ENCODE measurements around the gene E4F1. TPM values are rescaled to one million over a fixed set of nuclear protein-coding genes. Genes with fewer than 3 reads are reported as not detected.
A peak's percentile ranks its signal among the peaks of the same experiment; 100 is the strongest.

E4F1 gene
- total RNA-seq, 1 donor from 2014 or later = 13.5 TPM

DNA sequence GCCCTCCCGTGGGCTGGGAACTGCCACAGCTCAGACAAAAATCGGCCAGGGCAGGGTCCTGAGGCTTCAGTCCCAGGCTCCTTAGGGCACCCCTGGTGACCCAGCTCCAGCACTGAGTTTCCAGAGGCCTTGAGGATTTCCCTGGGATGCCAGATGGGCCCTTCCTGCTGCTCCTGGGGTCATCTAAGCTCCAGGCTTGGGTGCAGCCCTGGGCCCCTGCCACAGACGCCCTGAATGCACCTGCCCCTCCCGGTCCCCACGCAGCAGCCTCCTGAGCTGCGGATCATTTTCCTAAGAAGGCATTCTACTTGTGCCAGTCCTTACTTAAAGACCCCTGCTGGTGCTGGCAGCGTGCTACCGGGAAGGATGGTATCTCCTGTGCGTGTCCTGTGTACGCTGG, 50.5 kb downstream of the E4F1 start:
- intact Hi-C loops (cut with micrococcal nuclease) = no loop called here
- TF ChIP-seq, protein P1, sequence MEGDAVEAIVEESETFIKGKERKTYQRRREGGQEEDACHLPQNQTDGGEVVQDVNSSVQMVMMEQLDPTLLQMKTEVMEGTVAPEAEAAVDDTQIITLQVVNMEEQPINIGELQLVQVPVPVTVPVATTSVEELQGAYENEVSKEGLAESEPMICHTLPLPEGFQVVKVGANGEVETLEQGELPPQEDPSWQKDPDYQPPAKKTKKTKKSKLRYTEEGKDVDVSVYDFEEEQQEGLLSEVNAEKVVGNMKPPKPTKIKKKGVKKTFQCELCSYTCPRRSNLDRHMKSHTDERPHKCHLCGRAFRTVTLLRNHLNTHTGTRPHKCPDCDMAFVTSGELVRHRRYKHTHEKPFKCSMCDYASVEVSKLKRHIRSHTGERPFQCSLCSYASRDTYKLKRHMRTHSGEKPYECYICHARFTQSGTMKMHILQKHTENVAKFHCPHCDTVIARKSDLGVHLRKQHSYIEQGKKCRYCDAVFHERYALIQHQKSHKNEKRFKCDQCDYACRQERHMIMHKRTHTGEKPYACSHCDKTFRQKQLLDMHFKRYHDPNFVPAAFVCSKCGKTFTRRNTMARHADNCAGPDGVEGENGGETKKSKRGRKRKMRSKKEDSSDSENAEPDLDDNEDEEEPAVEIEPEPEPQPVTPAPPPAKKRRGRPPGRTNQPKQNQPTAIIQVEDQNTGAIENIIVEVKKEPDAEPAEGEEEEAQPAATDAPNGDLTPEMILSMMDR (IDR thresholded peaks at IDR 0.05; ENCODE audit: borderline replicate concordance) = no peak
- no peaks in the 10 kb centered on the region for H3K36me3 ChIP-seq
- H3K27me3 ChIP-seq (ENCODE audit: low read depth) = no peaks in the 10 kb centered on the region
- H3K4me3 ChIP-seq = no peak overlapping the region
- no peak overlapping the region for H3K27ac ChIP-seq (replicated peaks)
- no peak for DNase-seq
- peaks cover 11% of the 10 kb centered on the region for H3K4me1 ChIP-seq
- H3K9me3 ChIP-seq (replicated peaks) = no peaks in the 10 kb centered on the region

DNA sequence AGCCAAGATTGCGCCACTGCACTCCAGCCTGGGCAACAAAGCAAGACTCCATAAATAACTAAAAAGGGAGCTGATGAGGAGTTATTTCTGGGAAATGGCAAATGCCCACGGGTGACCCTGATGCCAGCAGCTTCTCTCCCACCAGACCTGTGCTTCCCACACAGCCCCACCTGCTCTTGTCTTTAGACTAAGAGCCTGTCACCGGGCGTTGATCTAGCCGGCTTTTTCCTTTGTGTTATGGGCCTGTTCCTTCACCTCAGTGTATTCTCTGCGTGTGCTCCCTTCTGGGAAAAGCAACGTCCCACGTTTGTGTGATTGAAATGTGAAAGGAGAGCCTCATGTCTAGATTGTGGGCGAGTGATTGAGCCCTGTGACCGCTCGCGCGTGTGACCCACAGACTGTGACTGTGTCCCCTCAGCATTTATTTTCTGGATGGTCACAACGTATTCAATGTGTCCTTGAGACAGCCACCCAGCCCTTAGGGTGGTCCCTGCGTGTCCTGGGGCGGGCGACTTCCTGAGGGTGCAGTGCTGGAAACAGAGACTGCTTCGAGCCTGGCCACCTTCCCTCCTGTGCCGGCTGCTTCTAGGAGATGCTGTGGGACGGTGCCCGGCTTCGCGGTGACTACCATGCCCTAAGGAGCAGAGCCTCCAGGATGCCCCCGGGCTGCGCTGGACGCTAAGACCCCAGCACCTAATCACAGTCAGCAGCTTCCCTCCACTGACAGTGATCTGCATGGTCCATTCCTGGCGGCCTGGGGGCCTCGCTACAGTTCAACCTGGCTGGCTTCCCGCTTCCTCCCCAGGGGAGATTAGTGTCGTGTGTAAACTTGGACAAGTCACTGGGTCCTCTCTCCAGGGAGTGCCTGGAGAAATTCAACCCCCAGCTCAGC, 52.3 kb downstream of the E4F1 start:
- intact Hi-C loops (cut with micrococcal nuclease) = no loop called here
- H3K9me3 ChIP-seq (replicated peaks) = no peaks in the 10 kb centered on the region
- TF ChIP-seq, protein P1 (IDR thresholded peaks at IDR 0.05; ENCODE audit: borderline replicate concordance) = no peak

DNA sequence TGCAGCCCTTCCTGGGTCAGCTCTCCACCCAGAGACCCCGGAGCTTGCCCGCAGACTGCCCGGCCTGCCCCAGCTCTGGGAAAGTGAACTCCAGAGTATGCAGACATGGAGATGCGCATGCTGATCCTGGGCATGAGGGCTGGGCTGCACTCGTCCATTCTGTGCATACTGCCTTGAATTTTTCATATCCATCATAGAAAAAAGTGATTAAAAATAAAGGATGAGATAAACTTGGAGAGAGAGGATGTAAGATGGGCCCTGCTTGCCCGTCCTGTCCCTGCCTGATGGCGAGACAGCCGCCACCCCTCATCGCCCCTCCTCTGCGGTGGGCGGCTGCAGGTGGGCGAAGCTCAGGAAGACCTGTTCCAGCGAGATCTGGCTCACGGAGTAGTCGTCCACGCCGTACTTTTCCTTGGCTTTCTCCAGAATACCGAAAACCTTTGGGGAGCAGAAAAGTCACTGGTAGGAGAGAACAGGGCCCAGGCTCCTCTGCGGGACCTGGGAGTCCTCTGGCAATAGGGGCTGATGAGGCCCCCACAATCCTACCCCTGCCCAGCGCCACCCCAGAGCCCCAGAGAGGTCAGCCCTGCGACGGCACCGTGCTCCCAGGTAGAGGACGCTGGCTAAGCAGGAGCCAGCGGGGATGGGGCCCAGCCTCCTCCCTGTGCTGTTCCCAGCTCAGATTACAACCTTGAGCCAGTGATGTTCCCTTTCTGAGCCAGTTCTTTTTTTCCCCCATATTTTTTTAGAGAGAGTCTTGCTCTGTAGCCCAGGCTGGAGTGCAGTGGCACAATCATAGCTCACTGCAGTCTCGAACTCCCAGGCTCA, 53.2 kb downstream of the E4F1 start:
- TF ChIP-seq, protein P1 (IDR thresholded peaks at IDR 0.05; ENCODE audit: borderline replicate concordance) = no peak
- no peaks in the 10 kb centered on the region for H3K4me1 ChIP-seq
- H3K9me3 ChIP-seq (replicated peaks) = no peaks in the 10 kb centered on the region
- H3K4me3 ChIP-seq = no peak overlapping the region
- H3K36me3 ChIP-seq = peaks cover 13% of the 10 kb centered on the region
- H3K27ac ChIP-seq (replicated peaks) = no peak overlapping the region
- intact Hi-C loops (cut with micrococcal nuclease) = no loop called here
- DNase-seq = no peak
- H3K27me3 ChIP-seq (ENCODE audit: low read depth) = no peaks in the 10 kb centered on the region

More for the DNA sequence above, 52.3 kb downstream of the E4F1 start:
- Histone ChIP-seq H3K27me3 (ENCODE audit: low read depth) (no peaks in the 10 kb centered on the region), H3K27ac (replicated peaks) (no peak overlapping the region), H3K36me3 (peaks cover 11% of the 10 kb centered on the region), H3K4me1 (no peaks in the 10 kb centered on the region), H3K4me3 (no peak overlapping the region)
- peak; percentile 51 for DNase-seq

DNA sequence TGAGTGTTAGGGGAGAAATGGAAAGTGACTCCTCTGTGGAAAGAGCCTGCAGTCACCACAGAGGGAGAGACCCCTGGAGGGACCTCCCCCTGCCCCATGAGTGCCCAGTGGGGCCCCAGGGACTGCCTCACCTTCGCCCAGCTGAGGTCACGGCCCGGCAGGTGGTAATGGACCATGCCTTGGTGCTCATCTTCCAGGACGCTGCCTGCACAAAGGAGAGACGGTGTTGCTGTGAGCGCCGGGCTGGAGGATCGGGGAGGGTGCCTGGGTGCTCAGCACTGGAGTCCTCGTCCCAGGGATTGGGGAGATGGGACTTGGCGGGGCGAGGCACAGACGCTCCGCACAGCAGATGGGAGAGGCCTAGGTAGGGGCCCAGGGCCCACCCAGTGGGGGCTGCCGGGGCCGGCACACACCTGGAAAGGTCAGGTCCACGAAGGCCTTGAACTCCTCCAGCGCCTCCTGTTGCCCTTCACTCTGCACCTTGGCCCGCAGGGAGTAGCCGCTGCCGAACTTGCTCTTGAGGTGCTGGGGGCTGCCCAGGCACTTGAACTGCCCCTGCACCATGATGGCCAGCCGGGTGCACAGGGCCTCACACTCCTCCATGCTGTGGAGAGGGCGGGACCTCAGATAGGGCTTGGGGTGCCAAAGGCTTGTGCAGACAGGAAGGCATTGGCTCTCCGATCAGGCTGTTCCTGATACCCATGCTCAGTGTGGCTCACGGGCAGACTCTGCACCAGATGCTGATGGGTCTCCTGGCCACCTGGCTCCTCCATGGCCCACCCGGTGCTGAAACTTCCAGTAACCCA, 54.3 kb downstream of the E4F1 start:
- Histone ChIP-seq H3K36me3 (peaks cover 16% of the 10 kb centered on the region), H3K27me3 (ENCODE audit: low read depth) (no peaks in the 10 kb centered on the region), H3K4me1 (no peaks in the 10 kb centered on the region), H3K4me3 (no peak overlapping the region), H3K9me3 (replicated peaks) (no peaks in the 10 kb centered on the region), H3K27ac (replicated peaks) (no peak overlapping the region)
- TF ChIP-seq, protein P1 (IDR thresholded peaks at IDR 0.05; ENCODE audit: borderline replicate concordance) = no peak
- DNase-seq = no peak
- intact Hi-C loops (cut with micrococcal nuclease) = no loop called here

DNA sequence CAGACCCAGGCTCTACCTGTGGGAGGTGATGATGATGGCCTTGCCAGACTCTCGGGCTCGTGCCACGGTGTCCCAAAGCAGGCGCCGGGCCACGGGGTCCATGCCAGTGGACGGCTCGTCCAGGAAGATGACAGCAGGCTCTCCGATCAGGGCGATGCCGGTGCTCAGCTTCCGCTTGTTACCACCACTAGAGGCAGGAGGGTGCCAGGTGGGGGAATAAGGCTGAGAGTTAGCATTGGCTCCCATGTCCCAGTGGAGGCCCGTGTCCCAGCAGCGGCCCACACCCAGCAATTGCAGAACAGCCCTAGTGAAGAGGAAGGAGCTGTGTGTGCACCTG, 54.8 kb downstream of the E4F1 start:
- Histone ChIP-seq H3K4me3 (no peak overlapping the region), H3K27me3 (ENCODE audit: low read depth) (no peaks in the 10 kb centered on the region), H3K27ac (replicated peaks) (no peak overlapping the region), H3K36me3 (peaks cover 22% of the 10 kb centered on the region), H3K4me1 (no peaks in the 10 kb centered on the region), H3K9me3 (replicated peaks) (no peaks in the 10 kb centered on the region)
- TF ChIP-seq, protein P1 (IDR thresholded peaks at IDR 0.05; ENCODE audit: borderline replicate concordance) = no peak
- intact Hi-C loops (cut with micrococcal nuclease) = no loop called here
- no peak for DNase-seq

All from left ventricle myocardium inferior (tissue), 1 donor.